ENCODE measurements around the gene FAM120C.

- TF ChIP-seq, protein P1, sequence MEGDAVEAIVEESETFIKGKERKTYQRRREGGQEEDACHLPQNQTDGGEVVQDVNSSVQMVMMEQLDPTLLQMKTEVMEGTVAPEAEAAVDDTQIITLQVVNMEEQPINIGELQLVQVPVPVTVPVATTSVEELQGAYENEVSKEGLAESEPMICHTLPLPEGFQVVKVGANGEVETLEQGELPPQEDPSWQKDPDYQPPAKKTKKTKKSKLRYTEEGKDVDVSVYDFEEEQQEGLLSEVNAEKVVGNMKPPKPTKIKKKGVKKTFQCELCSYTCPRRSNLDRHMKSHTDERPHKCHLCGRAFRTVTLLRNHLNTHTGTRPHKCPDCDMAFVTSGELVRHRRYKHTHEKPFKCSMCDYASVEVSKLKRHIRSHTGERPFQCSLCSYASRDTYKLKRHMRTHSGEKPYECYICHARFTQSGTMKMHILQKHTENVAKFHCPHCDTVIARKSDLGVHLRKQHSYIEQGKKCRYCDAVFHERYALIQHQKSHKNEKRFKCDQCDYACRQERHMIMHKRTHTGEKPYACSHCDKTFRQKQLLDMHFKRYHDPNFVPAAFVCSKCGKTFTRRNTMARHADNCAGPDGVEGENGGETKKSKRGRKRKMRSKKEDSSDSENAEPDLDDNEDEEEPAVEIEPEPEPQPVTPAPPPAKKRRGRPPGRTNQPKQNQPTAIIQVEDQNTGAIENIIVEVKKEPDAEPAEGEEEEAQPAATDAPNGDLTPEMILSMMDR (conservative IDR thresholded peaks at IDR 0.05 in 1 of 2, IDR thresholded peaks at IDR 0.05 in 1 of 2; ENCODE audit: extremely low read depth in 1 of 2, insufficient read depth in 1 of 2, low read depth in 1 of 2, low read length in 2 of 2): no peak
- TF ChIP-seq EZH2 (IDR thresholded peaks at IDR 0.05; ENCODE audit: borderline replicate concordance, low read length): no peak
These were observed 95.4 kb downstream of the FAM120C start for GRCh38 chrX:54087661-54088060.
